Measurements from ENCODE around the gene TOR1AIP2. TPM values are rescaled to one million over a fixed set of nuclear protein-coding genes. Genes with fewer than 3 reads are reported as not detected.
A peak's percentile ranks its signal among the peaks of the same experiment; 100 is the strongest.

TOR1AIP2 gene
- total and polyA plus RNA-seq, 2 of the 8 experiments (the other 6 are each of a cell fraction or from before 2014, with no cell fraction given), result 12.1 to 75.2 TPM

- TF ChIP-seq GABPA (IDR thresholded peaks at IDR 0.05; ENCODE audit: borderline replicate concordance, insufficient read depth, low read length), result peak; percentile 95
- TF ChIP-seq CREB1 (IDR thresholded peaks at IDR 0.05), result peak; percentile 93
- TF ChIP-seq POLR2AphosphoS5 (IDR thresholded peaks at IDR 0.05; ENCODE audit: low read depth, low read length), result peak; percentile 96
- peak; percentile 50 for TF ChIP-seq KDM4A (IDR thresholded peaks at IDR 0.05; ENCODE audit: low read depth, low read length, severe bottlenecking)
- no peak for TF ChIP-seq CHD7 (IDR thresholded peaks at IDR 0.05; ENCODE audit: insufficient replicate concordance, low read length)
- TF ChIP-seq CBX5 (IDR thresholded peaks at IDR 0.05; ENCODE audit: low read depth, low read length), result no peak
- TF ChIP-seq, protein P1, sequence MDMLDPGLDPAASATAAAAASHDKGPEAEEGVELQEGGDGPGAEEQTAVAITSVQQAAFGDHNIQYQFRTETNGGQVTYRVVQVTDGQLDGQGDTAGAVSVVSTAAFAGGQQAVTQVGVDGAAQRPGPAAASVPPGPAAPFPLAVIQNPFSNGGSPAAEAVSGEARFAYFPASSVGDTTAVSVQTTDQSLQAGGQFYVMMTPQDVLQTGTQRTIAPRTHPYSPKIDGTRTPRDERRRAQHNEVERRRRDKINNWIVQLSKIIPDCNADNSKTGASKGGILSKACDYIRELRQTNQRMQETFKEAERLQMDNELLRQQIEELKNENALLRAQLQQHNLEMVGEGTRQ (IDR thresholded peaks at IDR 0.05; ENCODE audit: low read length), result 0 out of 2 replicates have a peak, but pooled peaks have one; percentile 3
- TF ChIP-seq ASH2L (IDR thresholded peaks at IDR 0.05; ENCODE audit: low read length), result peak; percentile 72
- peak; percentile 48 to 67; a peak in 3 of 4 replicates for TF ChIP-seq SIN3A (conservative IDR thresholded peaks at IDR 0.05 in 1 of 2, IDR thresholded peaks at IDR 0.05 in 1 of 2; ENCODE audit: low read depth in 1 of 2, low read length in 2 of 2)
Observed at GRCh38 chr1:179877586-179878265, at the start of gene TOR1AIP2 (continued).

Measured in H1 (cell line).